ENCODE results near the gene BCAS1.

Gene BCAS1

DNA sequence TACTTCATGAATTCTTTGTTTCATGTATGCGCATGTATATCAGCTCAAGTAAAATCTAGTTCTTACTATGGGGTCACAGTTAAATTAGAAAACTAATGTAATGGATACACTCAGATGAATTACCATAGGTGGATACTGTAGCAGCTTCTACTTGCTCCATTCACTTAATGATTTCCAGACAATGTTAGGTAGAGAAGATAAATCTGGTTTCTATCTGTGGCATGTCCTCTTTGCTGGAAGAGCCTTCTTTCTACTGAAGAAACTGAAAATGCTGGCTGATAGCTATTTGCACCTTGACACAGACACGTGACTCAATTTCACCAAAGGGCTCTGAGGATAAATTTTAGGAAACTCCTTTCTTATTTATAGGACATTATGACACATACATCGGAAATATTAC lies 49.5 kb downstream of the BCAS1 start:
- Mint-ChIP-seq H3K4me1 (peaks cover 35% of the 10 kb centered on the region), H3K9me3 (no peaks in the 10 kb centered on the region), H3K27ac (no peak overlapping the region), H3K4me3 (no peak overlapping the region), H3K27me3 (ENCODE audit: low read depth, poor library complexity) (no peaks in the 10 kb centered on the region), H3K36me3 (ENCODE audit: low read depth) (no peaks in the 10 kb centered on the region)
- TF ChIP-seq, protein P1, sequence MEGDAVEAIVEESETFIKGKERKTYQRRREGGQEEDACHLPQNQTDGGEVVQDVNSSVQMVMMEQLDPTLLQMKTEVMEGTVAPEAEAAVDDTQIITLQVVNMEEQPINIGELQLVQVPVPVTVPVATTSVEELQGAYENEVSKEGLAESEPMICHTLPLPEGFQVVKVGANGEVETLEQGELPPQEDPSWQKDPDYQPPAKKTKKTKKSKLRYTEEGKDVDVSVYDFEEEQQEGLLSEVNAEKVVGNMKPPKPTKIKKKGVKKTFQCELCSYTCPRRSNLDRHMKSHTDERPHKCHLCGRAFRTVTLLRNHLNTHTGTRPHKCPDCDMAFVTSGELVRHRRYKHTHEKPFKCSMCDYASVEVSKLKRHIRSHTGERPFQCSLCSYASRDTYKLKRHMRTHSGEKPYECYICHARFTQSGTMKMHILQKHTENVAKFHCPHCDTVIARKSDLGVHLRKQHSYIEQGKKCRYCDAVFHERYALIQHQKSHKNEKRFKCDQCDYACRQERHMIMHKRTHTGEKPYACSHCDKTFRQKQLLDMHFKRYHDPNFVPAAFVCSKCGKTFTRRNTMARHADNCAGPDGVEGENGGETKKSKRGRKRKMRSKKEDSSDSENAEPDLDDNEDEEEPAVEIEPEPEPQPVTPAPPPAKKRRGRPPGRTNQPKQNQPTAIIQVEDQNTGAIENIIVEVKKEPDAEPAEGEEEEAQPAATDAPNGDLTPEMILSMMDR (IDR thresholded peaks at IDR 0.05), result no peak
- no peak for DNase-seq

DNA sequence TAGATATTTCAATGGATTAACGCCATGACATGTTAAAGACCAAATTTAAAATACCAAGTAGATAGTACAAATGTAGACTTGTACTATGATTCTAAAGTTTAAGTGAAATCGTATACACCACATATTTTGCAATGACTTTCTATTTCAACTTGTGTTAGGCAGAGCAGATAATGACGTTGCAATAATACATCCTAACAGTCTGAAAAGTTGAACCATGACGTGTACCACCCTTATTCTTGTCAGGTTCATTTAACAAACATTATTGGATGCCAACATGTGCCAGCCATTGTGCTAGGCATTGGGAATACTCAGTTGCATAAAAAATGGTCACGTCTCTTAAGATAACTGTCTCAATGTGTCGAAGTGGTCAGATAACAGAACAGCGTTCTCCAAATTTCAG lies 50.0 kb downstream of the BCAS1 start:
- no peak for DNase-seq
- TF ChIP-seq, protein P1 (IDR thresholded peaks at IDR 0.05), result no peak
- H3K4me1 Mint-ChIP-seq, result peaks cover 35% of the 10 kb centered on the region

DNA sequence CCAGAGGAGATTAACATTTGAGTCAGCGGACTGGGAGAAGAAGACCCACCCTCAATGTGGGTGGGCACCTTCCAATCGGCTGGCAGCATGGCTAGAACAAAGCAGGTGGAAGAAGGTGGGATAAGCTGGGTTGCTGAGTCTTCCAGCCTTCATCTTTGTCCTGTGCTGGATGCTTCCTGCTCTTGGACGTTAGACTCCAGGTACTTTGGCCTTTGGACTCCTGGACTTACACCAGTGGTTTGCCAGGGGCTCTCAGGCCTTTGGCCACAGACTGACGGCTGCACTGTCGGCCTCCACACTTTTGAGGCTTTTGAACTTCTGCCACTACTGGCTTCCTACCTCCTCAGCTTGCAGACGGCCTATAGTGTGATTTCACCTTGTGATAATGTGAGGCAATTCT lies 50.8 kb downstream of the BCAS1 start:
- Mint-ChIP-seq H3K4me1 (peaks cover 35% of the 10 kb centered on the region), H3K27me3 (ENCODE audit: low read depth, poor library complexity) (no peaks in the 10 kb centered on the region), H3K9me3 (no peaks in the 10 kb centered on the region), H3K4me3 (no peak overlapping the region), H3K27ac (no peak overlapping the region), H3K36me3 (ENCODE audit: low read depth) (no peaks in the 10 kb centered on the region)
- no peak for DNase-seq
- TF ChIP-seq, protein P1 (IDR thresholded peaks at IDR 0.05), result no peak

More for the DNA sequence above, 50.0 kb downstream of the BCAS1 start:
- Mint-ChIP-seq H3K27ac (no peak overlapping the region), H3K27me3 (ENCODE audit: low read depth, poor library complexity) (no peaks in the 10 kb centered on the region), H3K4me3 (no peak overlapping the region), H3K9me3 (no peaks in the 10 kb centered on the region), H3K36me3 (ENCODE audit: low read depth) (no peaks in the 10 kb centered on the region)

DNA sequence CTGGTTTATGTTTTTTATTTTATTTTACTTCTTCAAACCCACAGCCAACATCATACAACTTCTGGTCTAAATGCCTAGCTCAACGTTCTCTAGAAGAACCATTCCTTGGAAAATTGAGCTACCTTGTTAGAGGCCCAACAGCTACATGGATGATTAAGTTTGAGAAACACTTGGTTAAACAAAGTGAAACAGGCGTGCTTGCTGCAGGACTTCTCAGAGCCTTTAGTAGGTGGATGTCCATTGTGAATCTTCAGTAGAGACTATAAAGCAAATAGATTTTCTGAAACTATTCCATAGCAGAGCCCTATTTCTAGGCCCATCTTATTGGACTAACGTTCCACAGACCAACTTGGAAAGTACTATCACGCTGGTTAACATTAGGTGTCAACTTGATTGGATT lies 51.3 kb downstream of the BCAS1 start:
- H3K4me3 Mint-ChIP-seq, result no peak overlapping the region
- no peak overlapping the region for H3K27ac Mint-ChIP-seq
- peaks cover 34% of the 10 kb centered on the region for H3K4me1 Mint-ChIP-seq
- TF ChIP-seq, protein P1 (IDR thresholded peaks at IDR 0.05), result no peak
- H3K27me3 Mint-ChIP-seq (ENCODE audit: low read depth, poor library complexity), result no peaks in the 10 kb centered on the region
- H3K36me3 Mint-ChIP-seq (ENCODE audit: low read depth), result no peaks in the 10 kb centered on the region
- DNase-seq, result no peak
- no peaks in the 10 kb centered on the region for H3K9me3 Mint-ChIP-seq

GRCh38 chr20:54017846-54018245 lies 52.5 kb downstream of the BCAS1 start:
- DNase-seq, result no peak
- Mint-ChIP-seq H3K9me3 (no peaks in the 10 kb centered on the region), H3K4me1 (peaks cover 40% of the 10 kb centered on the region), H3K27ac (no peak overlapping the region), H3K27me3 (ENCODE audit: low read depth, poor library complexity) (no peaks in the 10 kb centered on the region), H3K4me3 (no peak overlapping the region), H3K36me3 (ENCODE audit: low read depth) (no peaks in the 10 kb centered on the region)
- TF ChIP-seq, protein P1 (IDR thresholded peaks at IDR 0.05), result no peak

DNA sequence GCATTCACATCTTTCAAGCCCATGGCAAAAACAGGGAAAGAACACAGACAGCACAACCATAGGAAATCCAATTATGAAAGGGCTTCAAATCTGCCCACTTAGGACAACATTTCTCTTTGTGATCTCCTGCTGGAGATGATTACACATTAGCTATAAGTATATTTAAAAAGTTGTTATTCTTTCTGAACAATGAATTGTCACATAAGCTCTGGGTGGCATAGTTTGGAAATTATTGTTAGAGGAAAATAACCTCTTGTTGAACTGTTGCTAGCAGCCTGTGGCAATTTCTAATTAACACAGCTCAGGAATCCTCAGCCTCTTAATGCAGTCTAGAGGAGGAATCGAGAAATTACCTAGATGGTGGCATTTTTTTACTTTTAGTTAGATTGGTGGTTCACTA lies 54.9 kb downstream of the BCAS1 start:
- H3K9me3 Mint-ChIP-seq, result no peaks in the 10 kb centered on the region
- TF ChIP-seq, protein P1 (IDR thresholded peaks at IDR 0.05), result no peak

More for the DNA sequence above, 54.9 kb downstream of the BCAS1 start:
- Mint-ChIP-seq H3K27me3 (ENCODE audit: low read depth, poor library complexity) (no peaks in the 10 kb centered on the region), H3K4me3 (no peak overlapping the region), H3K4me1 (peaks cover 36% of the 10 kb centered on the region), H3K36me3 (ENCODE audit: low read depth) (no peaks in the 10 kb centered on the region), H3K27ac (no peak overlapping the region)
- no peak for DNase-seq
